Adrenal gland (tissue), 12 donors: ENCODE measurements around the gene RBM12. TPM values are rescaled to one million over a fixed set of nuclear protein-coding genes. Genes with fewer than 3 reads are reported as not detected.

Source experiments
- DNase-seq, 7 donors: peaks; one replicate each; pipeline ENCODE4 v3.0.0-alpha.2; 2019 to 2020
- H3K27ac ChIP-seq, 5 donors: fragments of 200-600 bp; sonication (generic) in 4 of 5; 1 replicate in 3 of 5; 2 replicates in 2 of 5; pipeline versions ENCODE4 v1.5.1 to v1.8.0; 2016 to 2020; ENCODE audit warnings: mild to moderate bottlenecking in 1 of 5
- H3K27me3 ChIP-seq: fragments of 200-600 bp; 2 replicates; pipeline ENCODE4 v1.8.0; 2021
- H3K36me3 ChIP-seq, 2 donors: fragments of 200-600 bp; replicated peaks in 1 of 2; 1 replicate in 1 of 2; 2 replicates in 1 of 2; pipeline versions ENCODE4 v1.5.1 to v1.8.0; 2018 to 2022
- H3K4me1 ChIP-seq, 2 donors: fragments of 200-600 bp; replicated peaks in 1 of 2; 1 replicate in 1 of 2; 2 replicates in 1 of 2; pipeline versions ENCODE4 v1.5.1 to v1.8.0; 2018 to 2021
- H3K4me3 ChIP-seq, 4 donors: fragments of 200-600 bp; sonication (generic) in 3 of 4; one replicate each; pipeline ENCODE4 v1.5.1; 2016 to 2018
- H3K9me3 ChIP-seq, 3 donors: fragments of 200-600 bp; sonication (generic) in 1 of 3; replicated peaks in 1 of 3; 1 replicate in 2 of 3; 2 replicates in 1 of 3; pipeline versions ENCODE4 v1.5.1 to v1.8.0; 2016 to 2021
- POLR2A ChIP-seq, 2 donors: fragments of 450-650 bp; IDR thresholded peaks; one replicate each; pipeline ENCODE4 v1.6.1; 2017; ENCODE audit warnings: antibody characterized with exemption in 2 of 2, mild to moderate bottlenecking in 2 of 2, moderate library complexity in 1 of 2
- WGBS, 4 donors: extraction: QIAGEN DNeasy Blood & Tissue Kit in 2 of 4; methylation state at CpG; one replicate each; pipeline versions ENCODE4 v1.1.5 to v1.1.7; 2013 to 2017; 5-methylcytosine and 5-hydroxymethylcytosine counted together
- intact Hi-C, 2 donors: fragments of 100-400 bp; cut with DNase I; formaldehyde crosslinking; loops; one replicate each; pipeline versions ENCODE4 v1.14.1 to v1.15.0; 2022 to 2023
- polyA plus RNA-seq, 3 donors: library from polyadenylated mRNA; stranded (reverse); fragments of 200-250 nt in 2 of 3; fragments of 350-450 nt in 1 of 3; fragmentation: Illumina TruSeq in 1 of 3; extraction: RNeasy Lipid Tissue Mini Kit (QIAGEN cat#74804) in 1 of 3; gene quantifications; one replicate each; pipeline ENCODE4 v1.2.3, GENCODE V29; 2013 to 2014
- total RNA-seq, 9 donors: library from RNA; depleted of rRNA in 4 of 9; stranded (reverse); fragments of >200 nt in 4 of 9; fragments of 120-200 nt in 1 of 9; fragmentation: NEBNext Ultra II Directional in 1 of 9; extraction: Animal tissue kit (Norgen Biotek cat#: 25700) in 1 of 9; gene quantifications; one replicate each; pipeline versions ENCODE4 v1.1.0 to v1.2.4, GENCODE V29; 2013 to 2023
- TF ChIP-seq, protein P1 (sequence below), 6 experiments: fragments of 450-650 bp in 4 of 6; fragments of 200-600 bp in 2 of 6; sonication (generic) in 1 of 6; IDR thresholded peaks; 1 replicate in 5 of 6; 2 replicates in 1 of 6; pipeline versions ENCODE4 v1.5.1 to v1.8.0; 2016 to 2021; ENCODE audit warnings: antibody characterized with exemption in 6 of 6, mild to moderate bottlenecking in 2 of 6, moderate library complexity in 1 of 6
- donor health status: healthy with polysubstance abuse.
- donor health status: Bipolar disorder and iron deficiency.
- donor health status: DM: yes; HTN: yes; CAD: no.
- donor health status: DM: no; HTN: no; CAD: no.
- donor health status: DM: no; HTN: no; CAD: no.
- donor health status: DM: yes; HTN: yes; CAD: no.

RBM12 gene
- total and polyA plus RNA-seq, 12 donors, result 7.7 to 98.6 (median 46.5) TPM

DNA sequence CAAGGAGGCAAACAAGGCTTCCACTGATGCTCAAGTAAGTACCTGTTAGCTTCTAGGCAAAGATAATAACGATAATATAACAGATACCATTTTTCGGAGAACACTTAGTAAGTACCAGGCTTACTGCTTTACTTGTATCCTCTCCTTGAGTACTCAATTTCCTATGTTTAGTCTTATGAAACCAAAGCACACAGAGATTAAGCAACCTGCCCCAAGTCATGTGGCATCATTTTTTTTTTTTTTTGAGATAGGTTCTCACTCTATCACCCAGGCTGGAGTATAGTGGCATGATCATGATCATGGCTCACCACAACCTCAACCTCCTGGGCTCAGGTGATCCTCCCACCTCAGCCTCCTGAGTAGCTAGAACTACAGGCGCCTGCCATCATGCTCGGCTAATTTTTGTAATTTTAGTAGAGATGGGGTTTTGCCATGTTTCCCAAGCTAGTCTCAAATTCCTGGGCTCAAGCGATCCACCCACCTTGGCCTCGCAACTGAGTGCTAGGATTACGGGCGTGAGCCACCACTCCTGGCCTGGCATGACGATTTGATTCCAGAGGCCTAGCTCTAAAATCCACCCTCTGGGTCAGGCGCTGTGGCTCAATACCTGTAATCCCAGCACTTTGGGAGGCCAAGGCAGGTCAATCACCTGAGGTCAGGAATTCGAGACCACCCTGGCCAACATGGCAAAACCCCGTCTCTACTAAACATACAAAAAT lies 35.1 kb downstream of the RBM12 start:
- intact Hi-C loops, result no loop called here
- WGBS, 4 donors, result 89 to 93% (median 93%) methylated on average over 10 to 12 of the region's 12 CpGs

DNA sequence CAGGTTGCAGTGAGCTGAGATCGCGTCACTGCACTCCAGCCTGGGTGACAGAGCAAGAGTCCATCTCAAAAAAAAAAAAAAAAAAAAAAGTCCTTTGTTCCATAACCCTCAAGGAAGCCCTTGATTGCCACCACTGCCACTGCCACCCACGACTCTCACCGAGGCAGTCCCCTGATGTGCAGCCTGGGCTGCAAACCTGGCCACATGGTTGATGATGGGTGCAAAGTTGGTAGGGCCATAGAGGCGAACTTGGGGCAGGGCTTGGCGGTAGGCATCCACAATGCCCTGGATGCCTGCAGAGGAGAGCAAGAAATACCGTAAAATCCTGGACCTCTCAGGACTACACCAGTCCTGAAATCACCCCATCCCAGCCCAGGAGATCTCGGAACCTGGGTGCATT lies 37.6 kb downstream of the RBM12 start:
- no peaks in the 10 kb centered on the region for H3K4me1 ChIP-seq
- H3K36me3 ChIP-seq, result peaks cover 0 to 60% of the 10 kb centered on the region in 2 donors
- no peaks in the 10 kb centered on the region for H3K27me3 ChIP-seq
- no peaks in the 10 kb centered on the region for H3K9me3 ChIP-seq
- TF ChIP-seq, protein P1, sequence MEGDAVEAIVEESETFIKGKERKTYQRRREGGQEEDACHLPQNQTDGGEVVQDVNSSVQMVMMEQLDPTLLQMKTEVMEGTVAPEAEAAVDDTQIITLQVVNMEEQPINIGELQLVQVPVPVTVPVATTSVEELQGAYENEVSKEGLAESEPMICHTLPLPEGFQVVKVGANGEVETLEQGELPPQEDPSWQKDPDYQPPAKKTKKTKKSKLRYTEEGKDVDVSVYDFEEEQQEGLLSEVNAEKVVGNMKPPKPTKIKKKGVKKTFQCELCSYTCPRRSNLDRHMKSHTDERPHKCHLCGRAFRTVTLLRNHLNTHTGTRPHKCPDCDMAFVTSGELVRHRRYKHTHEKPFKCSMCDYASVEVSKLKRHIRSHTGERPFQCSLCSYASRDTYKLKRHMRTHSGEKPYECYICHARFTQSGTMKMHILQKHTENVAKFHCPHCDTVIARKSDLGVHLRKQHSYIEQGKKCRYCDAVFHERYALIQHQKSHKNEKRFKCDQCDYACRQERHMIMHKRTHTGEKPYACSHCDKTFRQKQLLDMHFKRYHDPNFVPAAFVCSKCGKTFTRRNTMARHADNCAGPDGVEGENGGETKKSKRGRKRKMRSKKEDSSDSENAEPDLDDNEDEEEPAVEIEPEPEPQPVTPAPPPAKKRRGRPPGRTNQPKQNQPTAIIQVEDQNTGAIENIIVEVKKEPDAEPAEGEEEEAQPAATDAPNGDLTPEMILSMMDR (IDR thresholded peaks at IDR 0.05), result no peak
- TF ChIP-seq POLR2A (IDR thresholded peaks at IDR 0.05), result no peak
- intact Hi-C loops, result no loop called here
- WGBS, 4 donors, result 92 to 98% (median 94%) methylated on average over 8 of the region's 8 CpGs
- no peak overlapping the region for H3K4me3 ChIP-seq
- H3K27ac ChIP-seq, result no peak overlapping the region
- peak in 2 of 7 donors; percentile 12 to 42 for DNase-seq

More for the DNA sequence above, 35.1 kb downstream of the RBM12 start:
- Histone ChIP-seq H3K27ac (no peak overlapping the region), H3K9me3 (no peaks in the 10 kb centered on the region), H3K4me1 (no peaks in the 10 kb centered on the region), H3K4me3 (no peak overlapping the region), H3K27me3 (no peaks in the 10 kb centered on the region), H3K36me3 (peaks cover 0 to 64% of the 10 kb centered on the region in 2 donors)
- peak in 2 of 7 donors; percentile 20 to 42 for DNase-seq
- TF ChIP-seq POLR2A (IDR thresholded peaks at IDR 0.05), result no peak
- TF ChIP-seq, protein P1 (IDR thresholded peaks at IDR 0.05), result no peak

DNA sequence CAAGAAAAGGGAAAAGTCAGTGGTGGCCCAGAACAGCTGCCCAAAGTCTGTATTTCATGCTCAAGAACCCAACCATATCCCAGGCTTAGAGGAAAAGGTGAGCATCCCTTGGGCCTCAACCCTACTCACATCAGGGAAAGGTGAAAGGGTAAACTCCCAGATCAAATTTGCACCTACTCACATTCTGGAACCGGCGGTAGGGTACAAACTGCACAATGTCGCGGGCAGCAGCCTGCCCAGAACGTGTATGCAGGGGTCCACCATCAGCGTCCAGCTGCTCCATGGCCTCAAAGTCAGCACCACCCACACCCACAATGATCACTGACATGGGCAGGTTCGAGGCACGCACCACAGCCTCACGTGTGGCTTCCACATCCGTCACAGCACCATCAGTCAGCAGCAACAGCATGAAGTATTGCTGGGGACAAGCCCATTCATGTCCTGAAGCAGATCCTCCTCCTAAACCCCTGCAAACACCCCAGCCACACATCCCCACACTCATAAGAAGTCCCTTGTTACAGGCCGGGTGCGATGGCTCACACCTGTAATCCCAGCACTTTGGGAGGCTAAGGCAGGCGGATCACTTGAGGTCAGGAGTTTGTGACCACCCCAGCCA lies 38.2 kb downstream of the RBM12 start:
- H3K27me3 ChIP-seq, result no peaks in the 10 kb centered on the region
- no peaks in the 10 kb centered on the region for H3K4me1 ChIP-seq
- WGBS, 4 donors, result 92 to 96% (median 94%) methylated on average over 7 to 13 of the region's 13 CpGs
- intact Hi-C loops, result no loop called here
- DNase-seq, result peak in 2 of 7 donors; percentile 16 to 48
- no peak overlapping the region for H3K27ac ChIP-seq
- H3K36me3 ChIP-seq, result peaks cover 0 to 56% of the 10 kb centered on the region in 2 donors
- H3K4me3 ChIP-seq, result no peak overlapping the region
- TF ChIP-seq, protein P1 (IDR thresholded peaks at IDR 0.05), result no peak
- TF ChIP-seq POLR2A (IDR thresholded peaks at IDR 0.05), result no peak
- no peaks in the 10 kb centered on the region for H3K9me3 ChIP-seq

DNA sequence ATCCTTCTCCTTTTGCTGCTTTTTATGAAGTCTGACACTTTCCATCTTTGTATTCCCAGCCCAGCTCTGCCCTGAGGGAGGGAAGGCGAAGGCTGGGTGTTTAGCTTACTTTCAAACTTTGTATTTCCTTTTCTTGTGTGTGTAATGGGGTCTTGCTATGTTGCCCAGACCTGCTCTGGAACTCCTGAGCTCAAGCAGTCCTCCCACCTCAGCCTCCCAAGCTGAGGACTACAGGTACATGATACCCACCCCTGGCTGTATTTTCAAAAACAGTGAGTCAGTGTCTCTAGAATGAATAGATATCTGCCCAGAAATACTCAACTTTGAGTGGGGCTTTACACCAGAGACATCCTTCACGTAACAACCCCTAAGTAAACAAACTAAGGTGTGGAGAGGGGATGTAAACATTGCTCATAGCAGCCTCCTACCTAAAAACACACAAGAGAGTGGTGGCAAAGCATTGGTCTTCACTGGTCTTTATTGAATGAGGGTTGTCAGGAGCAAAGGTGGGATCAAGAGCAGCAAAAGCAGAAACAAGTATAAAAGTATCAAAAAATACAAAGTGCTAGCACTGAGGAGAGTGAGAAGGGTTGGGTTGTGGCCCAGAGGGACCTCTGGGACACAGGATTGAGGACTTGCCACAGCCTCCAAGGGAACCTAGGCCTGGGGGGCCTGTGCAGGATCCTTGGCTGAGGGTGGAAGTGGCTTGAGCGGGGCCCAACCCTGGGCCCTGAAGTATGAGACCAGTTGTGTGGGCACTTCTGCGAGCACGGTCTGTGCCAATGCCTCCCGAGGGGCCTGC lies 38.9 kb downstream of the RBM12 start:
- TF ChIP-seq, protein P1 (IDR thresholded peaks at IDR 0.05), result no peak
- TF ChIP-seq POLR2A (IDR thresholded peaks at IDR 0.05), result no peak
- Histone ChIP-seq H3K4me3 (no peak overlapping the region), H3K9me3 (no peaks in the 10 kb centered on the region), H3K36me3 (peaks cover 0 to 49% of the 10 kb centered on the region in 2 donors), H3K27ac (no peak overlapping the region), H3K27me3 (no peaks in the 10 kb centered on the region), H3K4me1 (no peaks in the 10 kb centered on the region)
- WGBS, 4 donors, result 93 to 96% (median 94%) methylated on average over 6 of the region's 6 CpGs
- intact Hi-C loops, result no loop called here
- DNase-seq, result peak in 2 of 7 donors; percentile 13 to 44
